ENCODE results near the gene AFTPH. TPM values are rescaled to one million over a fixed set of nuclear protein-coding genes. Genes with fewer than 3 reads are reported as not detected.

AFTPH gene
- total RNA-seq, 1 experiment from 2014 or later, result 13.5 TPM

DNA sequence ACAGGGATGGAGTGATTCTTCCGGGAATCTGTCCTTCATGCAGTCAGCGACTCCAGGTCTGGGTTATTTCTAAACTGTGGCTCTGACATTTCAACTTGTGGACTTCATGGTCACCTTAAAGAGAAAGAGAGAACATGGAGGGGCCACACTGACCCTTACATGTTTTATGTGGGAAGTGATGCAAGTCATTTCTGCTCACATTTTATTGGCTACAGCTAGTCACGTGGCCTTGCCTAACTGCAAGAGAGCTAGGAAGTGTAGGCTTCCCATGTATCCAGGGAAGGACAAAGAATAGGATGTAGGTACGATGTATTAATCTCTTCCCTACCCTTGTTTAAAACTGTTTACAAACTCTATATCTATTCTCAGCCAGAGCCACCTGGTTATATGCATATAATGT lies 30.3 kb upstream of the AFTPH start:
- no peak overlapping the region for H2BK120ac ChIP-seq (ENCODE audit: low read depth, low read length, poor library complexity, severe bottlenecking)
- H3K4me1 Mint-ChIP-seq, result peaks cover 24% of the 10 kb centered on the region in 2 experiments
- no peak overlapping the region for H2BK15ac ChIP-seq (ENCODE audit: low read depth, low read length)
- H4K5ac ChIP-seq (ENCODE audit: insufficient read length, low read depth, low read length), result no peak overlapping the region
- no peak overlapping the region for H3K4me2 ChIP-seq (ENCODE audit: insufficient read depth, insufficient read length, low read length)
- no peak overlapping the region for H3K4ac ChIP-seq (ENCODE audit: low read depth, low read length)
- no peaks in the 10 kb centered on the region for H4K20me1 ChIP-seq (ENCODE audit: control insufficient read depth, insufficient read depth, insufficient read length)
- no peak overlapping the region for H3K56ac ChIP-seq (ENCODE audit: insufficient read length, low read depth, low read length)
- no CpG with 5 or more reads among the region's 4 CpGs for WGBS (ENCODE audit: extremely low coverage, insufficient read length, low lambda C conversion rate)
- H2BK20ac ChIP-seq (ENCODE audit: low read depth, low read length, poor library complexity, severe bottlenecking), result no peak overlapping the region
- no peak overlapping the region for H3K14ac ChIP-seq (ENCODE audit: insufficient read depth, low read length)
- DNase-seq, result no peak
- H3K36me3 Mint-ChIP-seq (ENCODE audit: insufficient read depth in 1 of 3, low read depth in 3 of 3), result no peaks in the 10 kb centered on the region
- no peaks in the 10 kb centered on the region for H3K27me3 ChIP-seq (ENCODE audit: insufficient read depth, low read length)
- H3K79me1 ChIP-seq (ENCODE audit: insufficient read depth, low read depth, low read length, poor library complexity, severe bottlenecking), result no peaks in the 10 kb centered on the region
- no peak overlapping the region for H3K18ac ChIP-seq (ENCODE audit: insufficient read length, low read depth, low read length)
- H3K27ac ChIP-seq (ENCODE audit: insufficient read length, low read depth, low read length), result no peak overlapping the region
- H3K23me2 ChIP-seq (ENCODE audit: insufficient read length, low read depth, low read length, poor library complexity, severe bottlenecking), result no peaks in the 10 kb centered on the region
- H3K9me3 ChIP-seq (ENCODE audit: control insufficient read depth, low read depth, low read length), result no peaks in the 10 kb centered on the region
- peaks cover 9% of the 10 kb centered on the region; the same call in 1 of the 2 replicates for H3K4me1 ChIP-seq (ENCODE audit: insufficient read depth, low read length)
- H2BK5ac ChIP-seq (ENCODE audit: insufficient read length, low read length), result no peak overlapping the region
- no peak overlapping the region for H2AFZ ChIP-seq (ENCODE audit: low read length)
- H4K8ac ChIP-seq (replicated peaks; ENCODE audit: insufficient read length, low read depth, low read length), result no peak overlapping the region
- TF ChIP-seq, protein P1, sequence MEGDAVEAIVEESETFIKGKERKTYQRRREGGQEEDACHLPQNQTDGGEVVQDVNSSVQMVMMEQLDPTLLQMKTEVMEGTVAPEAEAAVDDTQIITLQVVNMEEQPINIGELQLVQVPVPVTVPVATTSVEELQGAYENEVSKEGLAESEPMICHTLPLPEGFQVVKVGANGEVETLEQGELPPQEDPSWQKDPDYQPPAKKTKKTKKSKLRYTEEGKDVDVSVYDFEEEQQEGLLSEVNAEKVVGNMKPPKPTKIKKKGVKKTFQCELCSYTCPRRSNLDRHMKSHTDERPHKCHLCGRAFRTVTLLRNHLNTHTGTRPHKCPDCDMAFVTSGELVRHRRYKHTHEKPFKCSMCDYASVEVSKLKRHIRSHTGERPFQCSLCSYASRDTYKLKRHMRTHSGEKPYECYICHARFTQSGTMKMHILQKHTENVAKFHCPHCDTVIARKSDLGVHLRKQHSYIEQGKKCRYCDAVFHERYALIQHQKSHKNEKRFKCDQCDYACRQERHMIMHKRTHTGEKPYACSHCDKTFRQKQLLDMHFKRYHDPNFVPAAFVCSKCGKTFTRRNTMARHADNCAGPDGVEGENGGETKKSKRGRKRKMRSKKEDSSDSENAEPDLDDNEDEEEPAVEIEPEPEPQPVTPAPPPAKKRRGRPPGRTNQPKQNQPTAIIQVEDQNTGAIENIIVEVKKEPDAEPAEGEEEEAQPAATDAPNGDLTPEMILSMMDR (conservative IDR thresholded peaks at IDR 0.05), result no peak
- H3K79me2 ChIP-seq (ENCODE audit: insufficient read depth, low read length), result no peaks in the 10 kb centered on the region
- H3T11ph ChIP-seq (ENCODE audit: low read length), result no peak overlapping the region
- H3K27ac Mint-ChIP-seq, result no peak overlapping the region
- no peaks in the 10 kb centered on the region for H3K9me3 Mint-ChIP-seq
- no peak overlapping the region for H2AK5ac ChIP-seq (ENCODE audit: insufficient read length, low read length)
- no peak overlapping the region for H4K91ac ChIP-seq (ENCODE audit: insufficient read length, low read depth, low read length)
- H3K23ac ChIP-seq (ENCODE audit: insufficient read length, low read depth, low read length), result no peak overlapping the region
- H3K9ac ChIP-seq (ENCODE audit: extremely low read depth, insufficient read length, low read length), result no peak overlapping the region
- H3K27me3 Mint-ChIP-seq (ENCODE audit: low read depth), result peaks cover 4% of the 10 kb centered on the region
- H2BK12ac ChIP-seq (ENCODE audit: insufficient read length, low read depth, low read length), result no peak overlapping the region
- no peak overlapping the region for H3K4me3 Mint-ChIP-seq

Measured in H9 (cell line).